GM21723 (cell line): Measurements from ENCODE around the gene TCF25.
"Not testable (repeated sequence)": the region's sequence is repeated elsewhere in the genome, so short reads cannot be mapped to it uniquely, and the experiment has no call there.

ENCODE experiments used
- ATAC-seq: cut with Tn5 transposase; IDR thresholded peaks from one replicate; pipeline ENCODE4 v1.9.1; 2021; ENCODE audit warnings: mild to moderate bottlenecking, moderate library complexity; ENCODE audit not compliant: unreplicated experiment

The TCF25 gene

DNA sequence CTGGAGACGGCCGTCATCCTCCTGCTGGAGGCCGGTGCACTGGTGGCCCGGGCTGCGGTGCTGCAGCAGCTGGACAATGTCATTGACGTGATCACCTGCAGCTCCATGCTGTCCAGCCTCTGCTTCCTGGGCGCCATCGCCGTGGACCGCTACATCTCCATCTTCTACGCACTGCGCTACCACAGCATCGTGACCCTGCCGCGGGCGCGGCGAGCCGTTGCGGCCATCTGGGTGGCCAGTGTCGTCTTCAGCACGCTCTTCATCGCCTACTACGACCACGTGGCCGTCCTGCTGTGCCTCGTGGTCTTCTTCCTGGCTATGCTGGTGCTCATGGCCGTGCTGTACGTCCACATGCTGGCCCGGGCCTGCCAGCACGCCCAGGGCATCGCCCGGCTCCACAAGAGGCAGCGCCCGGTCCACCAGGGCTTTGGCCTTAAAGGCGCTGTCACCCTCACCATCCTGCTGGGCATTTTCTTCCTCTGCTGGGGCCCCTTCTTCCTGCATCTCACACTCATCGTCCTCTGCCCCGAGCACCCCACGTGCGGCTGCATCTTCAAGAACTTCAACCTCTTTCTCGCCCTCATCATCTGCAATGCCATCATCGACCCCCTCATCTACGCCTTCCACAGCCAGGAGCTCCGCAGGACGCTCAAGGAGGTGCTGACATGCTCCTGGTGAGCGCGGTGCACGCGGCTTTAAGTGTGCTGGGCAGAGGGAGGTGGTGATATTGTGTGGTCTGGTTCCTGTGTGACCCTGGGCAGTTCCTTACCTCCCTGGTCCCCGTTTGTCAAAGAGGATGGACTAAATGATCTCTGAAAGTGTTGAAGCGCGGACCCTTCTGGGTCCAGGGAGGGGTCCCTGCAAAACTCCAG, 46.4 kb downstream of the TCF25 start:
- ATAC-seq, result no peak

DNA sequence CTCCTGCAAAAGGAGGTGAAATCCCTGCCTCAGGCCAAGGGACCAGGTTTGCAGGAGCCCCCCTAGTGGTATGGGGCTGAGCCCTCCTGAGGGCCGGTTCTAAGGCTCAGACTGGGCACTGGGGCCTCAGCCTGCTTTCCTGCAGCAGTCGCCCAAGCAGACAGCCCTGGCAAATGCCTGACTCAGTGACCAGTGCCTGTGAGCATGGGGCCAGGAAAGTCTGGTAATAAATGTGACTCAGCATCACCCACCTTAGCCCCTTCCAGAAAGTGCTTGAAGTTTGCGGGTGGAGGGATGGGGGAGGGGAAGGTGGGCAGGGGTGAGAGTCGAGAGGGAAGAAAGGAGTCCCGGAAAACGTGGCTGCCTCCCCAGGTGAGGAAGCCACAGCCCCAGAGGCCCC, 47.3 kb downstream of the TCF25 start:
- ATAC-seq, result no peak

DNA sequence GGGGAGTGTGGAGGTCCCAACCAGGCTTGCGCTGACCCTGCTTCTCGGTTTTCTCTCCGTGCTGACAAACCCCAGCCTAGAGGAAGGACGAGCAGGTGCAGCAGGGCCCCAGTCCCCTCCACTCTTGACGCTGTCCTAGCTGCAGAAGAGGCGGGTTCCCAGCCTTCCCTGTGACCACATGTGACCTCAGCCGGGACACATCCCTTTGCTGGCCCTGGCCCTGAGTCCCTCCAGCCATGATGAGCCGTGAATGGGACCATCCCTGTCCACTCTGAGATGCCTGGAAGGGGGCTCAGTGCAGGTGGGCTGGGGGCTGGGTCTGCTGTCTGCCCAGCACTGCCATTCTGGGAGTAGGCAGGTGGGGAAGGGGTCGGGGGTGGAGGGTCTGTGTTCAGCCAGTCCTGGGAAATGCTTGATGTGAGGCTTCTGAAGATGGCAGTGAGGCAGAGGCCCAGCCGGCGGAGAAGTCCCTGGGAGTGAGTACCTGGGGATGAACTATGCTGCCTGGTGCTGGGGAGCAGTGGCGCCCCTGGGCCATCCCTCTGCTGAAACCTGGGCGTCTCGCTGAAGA, 47.8 kb downstream of the TCF25 start:
- ATAC-seq, result no peak

DNA sequence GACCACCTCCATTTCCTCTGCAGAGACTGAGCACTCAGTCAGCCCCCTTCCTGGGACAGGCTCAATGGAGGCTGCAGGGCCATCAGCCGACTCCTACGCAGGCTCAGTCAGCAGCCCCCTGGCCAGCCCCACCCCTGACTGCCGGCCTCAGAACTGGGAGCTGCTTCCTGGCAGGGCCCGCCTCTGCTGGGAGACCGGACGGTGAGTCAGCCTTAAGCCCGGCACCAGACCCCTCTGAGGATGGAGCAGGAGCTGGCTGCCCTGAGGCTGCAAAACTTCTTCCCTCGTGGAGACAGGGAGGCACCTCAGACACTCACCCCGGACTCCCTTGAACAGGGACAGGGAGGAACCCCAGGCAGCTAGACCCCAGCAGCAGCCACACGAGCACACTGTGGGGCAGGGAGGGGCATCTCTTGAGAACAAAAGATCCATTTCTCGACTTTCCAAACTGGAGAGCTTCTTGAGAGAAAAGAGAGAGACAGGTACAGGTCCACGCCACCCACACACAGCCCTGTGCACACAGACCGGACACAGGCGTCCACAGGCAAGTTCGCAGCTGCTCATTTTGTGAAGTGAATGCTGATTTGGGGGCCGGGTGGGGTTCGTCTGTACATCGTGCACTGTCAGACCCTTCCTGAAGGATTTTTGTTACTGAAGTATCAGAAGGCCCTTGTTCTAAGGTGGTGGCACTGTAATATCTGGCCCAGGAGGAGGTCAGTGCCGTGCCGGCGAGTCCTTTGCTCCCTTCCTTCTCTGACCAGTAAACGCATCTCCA, 48.5 kb downstream of the TCF25 start:
- no peak for ATAC-seq

DNA sequence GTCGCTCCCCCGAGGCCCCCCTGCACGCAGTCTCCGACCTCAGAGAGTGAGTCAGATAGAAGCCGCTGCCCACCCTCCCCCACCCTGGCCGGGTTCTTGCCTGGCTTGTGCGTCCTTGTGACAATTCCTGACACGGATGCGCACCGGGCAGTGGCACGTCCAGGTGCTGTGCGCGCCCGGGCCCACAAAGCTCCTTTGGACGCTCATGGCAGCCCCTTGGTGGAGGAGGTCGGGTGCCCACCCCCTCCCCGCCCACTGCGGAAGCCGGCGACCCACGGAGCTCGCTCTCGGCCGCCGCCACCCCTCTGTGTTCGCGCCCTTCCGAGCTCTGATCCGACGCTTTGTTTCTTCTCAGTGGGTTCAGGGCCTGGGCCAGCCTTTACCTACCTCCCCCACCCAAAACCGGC, 49.1 kb downstream of the TCF25 start:
- no peak for ATAC-seq

DNA sequence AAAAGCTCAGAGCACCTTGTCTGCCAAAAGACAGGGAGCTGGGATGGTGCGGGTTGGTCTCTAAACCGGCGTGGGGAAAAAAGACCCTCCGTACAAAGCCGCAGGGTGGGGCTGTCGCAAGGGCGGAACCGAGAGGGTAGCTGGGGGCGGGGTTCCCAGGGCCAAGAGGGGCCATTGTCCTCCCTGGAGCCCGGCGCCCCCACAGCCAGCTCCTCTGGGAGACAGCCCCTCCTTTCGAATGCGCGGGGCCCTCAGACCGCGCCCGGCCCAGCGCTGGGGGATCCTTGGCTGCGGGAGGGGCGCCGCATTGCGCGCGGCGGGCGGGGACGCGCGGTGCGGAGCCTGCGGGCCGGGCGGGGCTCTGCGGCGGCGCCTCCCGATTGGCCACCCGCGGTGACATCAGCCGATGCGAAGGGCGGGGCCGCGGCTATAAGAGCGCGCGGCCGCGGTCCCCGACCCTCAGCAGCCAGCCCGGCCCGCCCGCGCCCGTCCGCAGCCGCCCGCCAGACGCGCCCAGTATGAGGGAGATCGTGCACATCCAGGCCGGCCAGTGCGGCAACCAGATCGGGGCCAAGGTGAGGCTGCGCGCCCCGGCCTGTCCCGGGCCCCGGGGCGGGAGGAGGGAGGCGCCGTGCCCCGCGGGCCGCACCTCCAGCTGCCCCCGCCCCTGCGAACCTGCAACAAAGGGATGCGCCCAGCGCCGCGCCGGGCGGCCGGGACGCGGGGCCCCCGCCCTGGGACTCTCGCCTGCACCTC, 49.7 kb downstream of the TCF25 start, which contains the start of gene TUBB3:
TUBB3 (plus strand) TSS at position 459 of the 756 bp plus-strand sequence; CDS start at position 519, 60 bp downstream.
- no peak for ATAC-seq

DNA sequence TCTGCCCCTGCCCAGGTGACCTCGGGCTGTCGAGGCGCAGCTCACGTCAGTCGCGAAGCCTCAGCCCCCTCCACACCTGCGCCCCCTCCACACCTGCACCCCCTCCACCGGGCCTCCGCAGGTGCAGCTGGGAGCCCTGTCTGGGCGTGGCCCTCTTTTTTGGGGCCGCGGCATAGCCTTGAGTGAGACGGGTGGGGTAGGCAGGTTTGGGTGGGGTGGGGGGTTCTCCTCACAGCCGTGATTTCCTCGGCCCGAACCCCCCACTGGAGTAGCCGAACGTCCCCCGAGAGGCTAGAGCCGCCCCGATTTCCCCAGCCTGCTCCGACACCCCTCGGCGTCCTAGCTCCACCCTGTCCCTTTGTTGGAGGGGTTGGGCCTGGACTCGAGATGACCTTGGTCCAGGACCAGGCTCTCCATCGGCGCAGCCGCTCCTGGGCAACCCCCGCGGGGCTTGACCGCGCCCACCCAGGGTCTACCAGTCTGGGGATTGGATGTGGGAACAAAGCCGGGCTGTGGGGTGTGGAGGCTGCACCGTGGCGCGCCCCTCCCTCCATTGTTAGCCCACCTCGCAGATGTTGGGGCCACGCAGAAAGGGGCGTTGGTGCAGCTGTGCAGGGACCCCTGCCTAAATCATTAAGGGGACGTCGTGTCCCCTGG, 50.4 kb downstream of the TCF25 start:
- no peak for ATAC-seq

DNA sequence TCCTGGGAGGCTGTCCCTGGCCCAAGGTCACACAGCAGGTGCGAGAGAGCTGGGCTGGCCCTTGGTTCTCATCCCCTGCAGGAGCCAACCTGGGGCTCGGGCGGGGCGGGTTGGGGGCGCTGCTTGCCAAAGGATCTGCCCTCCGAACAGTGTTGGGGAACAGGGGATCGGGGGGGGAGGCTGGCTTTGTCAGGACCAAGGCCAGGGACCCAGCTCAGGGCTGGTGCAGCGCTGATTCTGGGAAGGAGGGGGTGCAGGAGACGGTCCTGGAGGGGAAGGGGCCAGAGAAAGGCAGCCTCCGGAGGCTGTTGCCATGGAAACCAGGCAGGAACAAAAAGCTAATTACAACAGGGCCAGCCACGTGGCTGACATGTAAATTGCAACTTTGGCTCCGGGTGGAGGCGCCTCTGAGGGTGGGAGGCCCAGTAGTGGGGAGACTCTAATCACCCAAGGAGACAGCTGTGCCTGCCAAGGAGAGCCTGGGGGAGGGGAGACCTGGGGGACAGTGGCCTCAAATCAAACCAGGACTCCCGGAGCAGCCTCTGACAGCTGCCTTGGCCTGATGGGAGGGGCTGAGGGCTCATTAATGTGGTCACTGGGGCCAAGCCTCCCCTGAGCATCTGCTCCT, 51.0 kb downstream of the TCF25 start:
- ATAC-seq, result no peak

DNA sequence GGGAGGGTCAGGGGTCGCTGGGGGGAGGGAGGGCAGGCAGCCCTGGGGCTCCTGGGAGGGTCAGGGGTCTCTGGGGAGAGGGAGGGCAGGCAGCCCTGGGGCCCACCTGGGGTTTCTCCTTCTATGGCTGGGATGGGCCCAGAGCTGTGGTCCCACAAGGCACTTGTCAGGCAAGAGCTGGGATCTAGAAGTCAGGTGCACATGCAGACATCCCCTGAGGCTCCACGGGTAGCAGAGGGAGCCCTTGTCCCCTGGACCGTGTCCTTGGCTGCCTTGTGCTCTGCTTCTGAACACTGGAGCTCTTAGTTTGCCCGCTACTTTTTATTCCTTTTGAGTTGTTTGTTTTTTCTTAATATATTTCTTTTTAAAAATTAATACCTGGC, 51.5 kb downstream of the TCF25 start:
- ATAC-seq, result no peak

DNA sequence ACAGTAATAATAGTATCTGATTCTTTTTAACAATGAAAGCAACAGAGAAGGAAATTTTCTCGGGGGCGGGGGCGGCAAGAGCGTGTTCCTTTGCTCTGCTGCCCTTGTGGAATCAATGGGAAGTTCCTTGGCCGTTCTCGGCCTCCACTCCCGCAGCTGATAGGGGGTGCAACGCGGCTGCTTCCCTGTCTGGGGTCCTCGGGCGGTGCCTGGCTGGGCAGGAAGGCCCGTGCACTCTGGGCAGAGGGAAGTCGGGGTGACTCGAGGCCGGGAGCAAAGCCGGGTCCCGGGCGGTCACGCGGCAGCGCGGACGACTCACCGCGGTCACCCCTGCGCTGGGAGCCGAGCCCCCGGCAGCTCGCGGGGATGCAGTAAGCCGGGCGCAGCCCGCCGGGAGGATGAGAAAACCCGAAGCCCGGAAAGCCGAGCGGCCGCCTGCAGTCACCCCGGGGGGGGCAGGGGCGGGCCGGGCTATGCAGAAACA, 52.2 kb downstream of the TCF25 start:
- no peak for ATAC-seq

DNA sequence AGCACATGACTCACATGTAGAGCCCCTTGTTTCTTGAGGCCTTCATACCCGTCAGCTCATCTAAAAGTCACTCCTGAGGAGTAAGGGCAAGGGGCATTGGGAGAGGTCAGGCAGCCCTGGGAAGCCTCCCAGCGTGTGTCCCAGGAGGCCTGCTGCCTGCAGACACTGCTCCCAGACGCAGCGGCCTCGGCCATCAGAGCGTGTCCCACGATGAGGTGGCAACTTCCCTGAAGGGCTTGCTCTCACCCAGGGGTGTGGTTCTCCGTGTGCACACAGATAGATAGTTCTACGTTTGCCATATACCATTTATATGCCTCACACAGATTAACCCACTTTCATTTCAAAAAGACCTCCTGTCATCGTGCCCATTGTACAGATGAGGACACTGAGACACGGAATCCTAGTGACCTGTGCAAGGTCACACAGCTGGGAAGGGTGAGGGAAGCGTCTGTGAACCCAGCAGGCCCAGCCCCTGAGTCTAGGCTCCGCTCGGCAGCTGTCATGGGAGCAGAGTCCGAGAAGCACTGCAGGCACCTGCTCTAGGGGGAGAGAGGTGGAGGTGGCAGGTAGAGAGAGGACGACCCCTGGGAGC, 58.0 kb downstream of the TCF25 start:
- ATAC-seq, result no peak

DNA sequence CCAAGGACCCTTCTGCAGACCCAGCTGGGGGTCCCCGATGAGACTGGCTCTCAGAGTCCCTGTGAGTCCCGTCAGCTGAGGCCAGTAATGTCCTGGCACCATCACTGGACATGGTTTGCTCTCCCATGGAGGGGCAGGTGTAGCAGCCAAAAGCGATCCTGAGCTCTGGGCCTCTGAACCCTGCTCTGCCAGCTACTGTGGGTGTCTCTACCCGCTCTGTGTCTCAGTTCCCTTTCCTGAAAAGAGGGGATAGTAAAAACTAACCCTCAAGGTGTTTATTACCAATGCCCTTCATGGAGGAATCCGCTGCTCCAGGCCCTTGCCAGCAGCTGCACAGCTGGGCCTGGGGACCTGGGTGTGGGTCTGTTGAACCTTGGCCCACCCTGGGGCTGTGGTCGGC, 58.6 kb downstream of the TCF25 start:
- no peak for ATAC-seq

DNA sequence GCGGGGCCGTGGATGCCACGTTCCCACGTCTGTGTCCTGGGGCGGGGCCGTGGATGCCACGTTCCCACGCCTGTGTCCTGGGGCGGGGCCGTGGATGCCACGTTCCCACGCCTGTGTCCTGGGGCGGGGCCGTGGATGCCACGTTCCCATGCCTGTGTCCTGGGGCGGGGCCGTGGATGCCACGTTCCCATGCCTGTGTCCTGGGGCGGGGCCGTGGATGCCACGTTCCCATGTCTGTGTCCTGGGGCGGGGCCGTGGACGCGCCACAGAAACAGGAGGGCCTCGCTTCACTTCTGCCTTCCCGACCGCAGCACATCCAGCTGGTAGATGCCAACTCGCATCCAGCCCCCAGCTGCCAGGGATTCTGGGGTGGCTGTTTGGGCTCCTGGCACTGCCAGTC, 60.6 kb downstream of the TCF25 start:
- not testable (repeated sequence) for ATAC-seq

DNA sequence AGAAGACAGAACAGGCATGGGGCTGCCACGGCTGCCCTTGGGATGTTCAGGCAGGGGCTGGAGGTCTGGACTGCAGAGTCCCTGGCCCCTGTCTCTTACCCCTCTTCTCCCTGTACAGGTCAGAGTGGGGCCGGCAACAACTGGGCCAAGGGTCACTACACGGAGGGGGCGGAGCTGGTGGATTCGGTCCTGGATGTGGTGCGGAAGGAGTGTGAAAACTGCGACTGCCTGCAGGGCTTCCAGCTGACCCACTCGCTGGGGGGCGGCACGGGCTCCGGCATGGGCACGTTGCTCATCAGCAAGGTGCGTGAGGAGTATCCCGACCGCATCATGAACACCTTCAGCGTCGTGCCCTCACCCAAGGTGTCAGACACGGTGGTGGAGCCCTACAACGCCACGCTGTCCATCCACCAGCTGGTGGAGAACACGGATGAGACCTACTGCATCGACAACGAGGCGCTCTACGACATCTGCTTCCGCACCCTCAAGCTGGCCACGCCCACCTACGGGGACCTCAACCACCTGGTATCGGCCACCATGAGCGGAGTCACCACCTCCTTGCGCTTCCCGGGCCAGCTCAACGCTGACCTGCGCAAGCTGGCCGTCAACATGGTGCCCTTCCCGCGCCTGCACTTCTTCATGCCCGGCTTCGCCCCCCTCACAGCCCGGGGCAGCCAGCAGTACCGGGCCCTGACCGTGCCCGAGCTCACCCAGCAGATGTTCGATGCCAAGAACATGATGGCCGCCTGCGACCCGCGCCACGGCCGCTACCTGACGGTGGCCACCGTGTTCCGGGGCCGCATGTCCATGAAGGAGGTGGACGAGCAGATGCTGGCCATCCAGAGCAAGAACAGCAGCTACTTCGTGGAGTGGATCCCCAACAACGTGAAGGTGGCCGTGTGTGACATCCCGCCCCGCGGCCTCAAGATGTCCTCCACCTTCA, 61.5 kb downstream of the TCF25 start:
- no peak for ATAC-seq

DNA sequence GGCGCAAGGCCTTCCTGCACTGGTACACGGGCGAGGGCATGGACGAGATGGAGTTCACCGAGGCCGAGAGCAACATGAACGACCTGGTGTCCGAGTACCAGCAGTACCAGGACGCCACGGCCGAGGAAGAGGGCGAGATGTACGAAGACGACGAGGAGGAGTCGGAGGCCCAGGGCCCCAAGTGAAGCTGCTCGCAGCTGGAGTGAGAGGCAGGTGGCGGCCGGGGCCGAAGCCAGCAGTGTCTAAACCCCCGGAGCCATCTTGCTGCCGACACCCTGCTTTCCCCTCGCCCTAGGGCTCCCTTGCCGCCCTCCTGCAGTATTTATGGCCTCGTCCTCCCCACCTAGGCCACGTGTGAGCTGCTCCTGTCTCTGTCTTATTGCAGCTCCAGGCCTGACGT, 62.2 kb downstream of the TCF25 start:
- ATAC-seq, result not testable (repeated sequence)

DNA sequence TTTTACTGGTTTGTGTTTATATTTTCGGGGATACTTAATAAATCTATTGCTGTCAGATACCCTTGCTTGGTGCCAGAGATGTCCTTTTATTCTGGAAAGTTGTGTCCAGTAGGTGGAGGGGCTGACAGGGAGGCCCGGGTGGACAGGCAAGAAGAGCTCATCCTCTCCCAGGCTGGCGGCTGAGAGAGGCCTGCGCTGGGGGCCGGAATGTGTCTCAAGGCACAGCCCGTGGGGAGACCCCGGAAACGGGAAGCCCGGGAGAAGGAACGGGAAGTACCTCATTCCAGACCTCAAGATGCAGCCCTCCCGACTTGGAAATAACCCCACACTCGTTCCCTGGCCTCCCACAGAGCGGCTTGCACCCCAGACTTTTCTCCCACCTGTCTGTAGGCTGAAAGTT, 62.6 kb downstream of the TCF25 start:
- no peak for ATAC-seq

DNA sequence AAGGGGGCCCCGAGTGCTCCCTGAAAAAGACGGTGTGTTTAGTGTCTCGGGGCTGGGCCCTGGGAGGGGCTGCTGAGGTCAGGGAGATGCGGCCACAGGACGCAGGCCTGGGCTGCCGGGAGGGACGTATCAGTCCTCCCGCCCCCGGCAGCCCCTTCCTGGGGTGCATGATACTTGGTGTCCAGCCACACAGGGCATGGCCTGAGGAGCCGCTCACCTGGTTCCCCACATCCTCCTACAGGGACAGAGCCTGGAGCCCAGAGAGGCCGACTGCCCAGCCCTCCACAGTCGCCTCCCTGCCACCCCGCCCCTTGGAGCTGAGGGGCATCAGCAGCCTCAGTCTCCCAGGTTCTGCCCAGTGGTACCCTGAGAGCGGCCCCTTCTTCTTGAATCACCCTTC, 63.1 kb downstream of the TCF25 start:
- no peak for ATAC-seq

DNA sequence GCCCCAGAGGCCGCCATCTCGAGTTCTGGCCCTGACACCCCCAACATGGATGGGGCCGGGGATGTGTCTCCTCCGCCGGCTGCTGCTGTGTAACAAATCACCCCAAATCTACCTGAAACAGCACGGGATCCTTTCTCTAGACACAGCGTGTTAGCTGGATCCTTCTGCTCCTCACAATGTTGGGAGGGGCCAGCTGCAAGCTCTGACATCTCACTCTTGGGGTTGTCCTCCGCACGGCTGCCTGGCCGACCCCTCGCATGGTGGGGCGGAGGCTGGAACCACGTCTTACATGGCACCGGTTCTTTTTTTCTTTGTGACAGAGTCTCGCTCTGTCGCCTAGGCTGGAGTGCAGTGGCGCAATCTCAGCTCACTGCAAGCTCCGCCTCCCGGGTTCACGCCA, 63.6 kb downstream of the TCF25 start:
- ATAC-seq, result no peak
